ENCODE results near the gene PRICKLE4.

PRICKLE4 gene

DNA sequence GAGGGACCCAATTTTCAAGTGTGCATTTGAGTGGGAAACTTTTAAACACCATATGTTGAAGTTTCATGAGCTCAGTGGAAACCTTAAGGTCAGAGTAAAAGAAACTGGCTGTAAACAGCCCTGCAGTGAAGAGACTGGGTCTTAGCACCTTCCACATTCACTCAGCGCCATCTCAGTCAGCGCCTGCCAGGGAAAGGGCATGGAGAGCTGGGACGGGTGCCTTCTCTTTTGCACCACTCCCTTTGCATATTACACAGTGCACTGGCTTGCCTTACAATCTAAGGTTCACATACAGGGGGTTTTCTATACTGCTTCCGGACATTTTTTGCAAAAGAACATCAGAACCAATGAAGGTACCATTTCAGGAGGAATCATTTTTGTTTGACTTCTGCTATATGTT, 11.4 kb downstream of the PRICKLE4 start:
- H3K9me3 Mint-ChIP-seq: no peaks in the 10 kb centered on the region
- TF ChIP-seq CTCF (IDR thresholded peaks at IDR 0.05; ENCODE audit: unreplicated experiment in 3 of 3): no peak
- no peak overlapping the region for H3K27ac Mint-ChIP-seq
- no peak overlapping the region for H3K4me3 Mint-ChIP-seq
- no peaks in the 10 kb centered on the region for H3K27me3 Mint-ChIP-seq (ENCODE audit: low read depth)
- H3K4me1 Mint-ChIP-seq: peaks cover 9% of the 10 kb centered on the region
- H3K36me3 Mint-ChIP-seq (ENCODE audit: low read depth): peaks cover 32% of the 10 kb centered on the region

DNA sequence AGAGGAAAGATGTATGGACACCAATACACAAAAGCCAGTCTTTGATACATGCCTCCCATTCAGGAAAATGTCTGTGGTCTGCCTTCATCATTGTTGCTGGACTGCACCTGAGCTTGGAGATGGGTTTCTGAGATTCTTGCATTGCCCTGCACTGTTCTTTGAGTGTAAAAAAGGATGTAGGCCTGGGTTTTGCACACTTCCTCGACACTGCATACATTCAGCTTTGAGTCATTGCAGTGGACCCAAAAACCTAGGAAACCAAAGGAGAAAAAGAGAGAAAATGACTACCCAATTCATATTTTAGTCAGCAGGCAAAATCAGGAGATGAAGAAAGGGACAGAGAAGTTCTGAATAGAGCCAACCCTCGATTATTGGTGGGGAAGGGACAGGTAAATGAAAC, 15.9 kb downstream of the PRICKLE4 start:
- no peaks in the 10 kb centered on the region for H3K27me3 Mint-ChIP-seq (ENCODE audit: low read depth)
- no peaks in the 10 kb centered on the region for H3K4me1 Mint-ChIP-seq
- H3K36me3 Mint-ChIP-seq (ENCODE audit: low read depth): peaks cover 24% of the 10 kb centered on the region
- H3K27ac Mint-ChIP-seq: no peak overlapping the region
- no peaks in the 10 kb centered on the region for H3K9me3 Mint-ChIP-seq
- TF ChIP-seq CTCF (IDR thresholded peaks at IDR 0.05; ENCODE audit: unreplicated experiment in 3 of 3): no peak
- H3K4me3 Mint-ChIP-seq: no peak overlapping the region

DNA sequence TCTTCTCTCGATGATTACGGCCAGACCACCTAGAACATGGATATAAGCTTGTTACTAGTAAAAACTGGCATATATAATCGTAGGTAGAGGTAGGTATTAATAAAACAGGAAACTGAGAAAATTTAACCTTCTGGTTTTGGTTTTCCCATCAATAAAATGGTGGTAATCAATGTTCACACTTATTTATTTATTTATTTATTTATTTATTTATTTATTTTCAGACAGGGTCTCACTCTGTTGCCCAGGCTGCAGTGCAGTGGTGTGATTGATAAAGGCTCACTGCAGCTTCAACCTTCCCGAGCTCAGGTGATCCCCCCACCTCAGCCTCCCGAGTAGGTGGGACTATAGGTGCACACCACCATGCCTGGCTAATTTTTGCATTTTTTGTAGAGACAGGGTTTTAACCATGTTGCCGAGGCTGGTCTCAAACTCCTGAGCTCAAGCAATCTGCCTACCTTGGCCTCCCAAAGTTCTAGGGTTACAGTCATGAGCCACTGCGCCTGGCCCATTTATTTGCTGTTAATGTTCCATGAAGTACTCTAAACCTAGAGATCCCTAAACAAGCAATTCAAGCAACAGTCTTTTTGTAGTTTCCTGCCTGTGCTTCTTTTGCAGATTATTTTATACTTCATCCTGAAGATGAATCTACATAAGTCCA, 18.4 kb downstream of the PRICKLE4 start:
- peaks cover 16% of the 10 kb centered on the region for H3K36me3 Mint-ChIP-seq (ENCODE audit: low read depth)
- no peaks in the 10 kb centered on the region for H3K27me3 Mint-ChIP-seq (ENCODE audit: low read depth)
- no peak for TF ChIP-seq CTCF (IDR thresholded peaks at IDR 0.05; ENCODE audit: unreplicated experiment in 3 of 3)
- H3K9me3 Mint-ChIP-seq: no peaks in the 10 kb centered on the region
- no peaks in the 10 kb centered on the region for H3K4me1 Mint-ChIP-seq
- H3K4me3 Mint-ChIP-seq: no peak overlapping the region
- H3K27ac Mint-ChIP-seq: peak overlapping the region in 2 of 3 experiments; percentile 74 to 94

- H3K4me1 Mint-ChIP-seq: no peaks in the 10 kb centered on the region
- no peaks in the 10 kb centered on the region for H3K9me3 Mint-ChIP-seq
- no peak for TF ChIP-seq CTCF (IDR thresholded peaks at IDR 0.05; ENCODE audit: unreplicated experiment in 3 of 3)
- peaks cover 16% of the 10 kb centered on the region for H3K36me3 Mint-ChIP-seq (ENCODE audit: low read depth)
- no peaks in the 10 kb centered on the region for H3K27me3 Mint-ChIP-seq (ENCODE audit: low read depth)
- H3K4me3 Mint-ChIP-seq: no peak overlapping the region
- peak overlapping the region in 2 of 3 experiments; percentile 74 to 94 for H3K27ac Mint-ChIP-seq
Observed at GRCh38 chr6:41799559-41799911, 19.0 kb downstream of the PRICKLE4 start.

GRCh38 chr6:41801380-41801779, 20.8 kb downstream of the PRICKLE4 start:
- no peak overlapping the region for H3K4me3 Mint-ChIP-seq
- H3K4me1 Mint-ChIP-seq: no peaks in the 10 kb centered on the region
- H3K36me3 Mint-ChIP-seq (ENCODE audit: low read depth): peaks cover 15% of the 10 kb centered on the region
- H3K9me3 Mint-ChIP-seq: no peaks in the 10 kb centered on the region
- peak; percentile 32 to 42 (median 42) for TF ChIP-seq CTCF (IDR thresholded peaks at IDR 0.05; ENCODE audit: unreplicated experiment in 3 of 3)
- peak overlapping the region in 1 of 3 experiments; percentile 11 for H3K27ac Mint-ChIP-seq
- H3K27me3 Mint-ChIP-seq (ENCODE audit: low read depth): no peaks in the 10 kb centered on the region

Data from nephron (organoid).